Choroid plexus epithelial cell (primary cell): ENCODE data around the gene LRPAP1.

Experiments
- DNase-seq: peaks from one replicate; pipeline ENCODE4 v3.0.0-alpha.2; 2010; ENCODE audit warnings: low read depth
- H3K4me3 ChIP-seq: 2 replicates; pipeline ENCODE4 v1.5.1; 2011; ENCODE audit warnings: low read depth, mild to moderate bottlenecking, control low read depth, low read length, moderate library complexity
- CTCF ChIP-seq: conservative IDR thresholded peaks from 2 replicates; pipeline ENCODE4 v1.5.1; 2011; ENCODE audit warnings: low read depth, mild to moderate bottlenecking, control low read depth, inconsistent platforms, low read length, moderate library complexity

The LRPAP1 gene

DNA sequence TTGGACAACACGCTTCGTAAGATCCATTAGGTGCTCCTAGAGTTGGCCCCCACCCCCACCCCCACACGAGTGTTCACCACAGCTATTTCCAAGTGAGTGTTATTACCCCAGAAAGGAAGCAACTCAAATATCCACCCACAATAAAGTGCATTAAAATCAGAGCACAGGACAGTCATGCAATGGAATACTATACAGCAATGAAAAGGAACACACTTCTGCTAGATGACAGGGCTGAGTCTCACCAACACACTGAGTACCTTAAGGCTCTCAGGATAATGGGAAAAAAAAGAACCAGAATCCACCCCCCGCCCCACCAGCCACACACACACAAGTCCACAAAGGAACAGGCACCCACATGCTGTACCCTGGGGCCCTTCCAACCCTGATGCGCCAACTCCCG, 21.0 kb downstream of the LRPAP1 start:
- no peak for TF ChIP-seq CTCF

DNA sequence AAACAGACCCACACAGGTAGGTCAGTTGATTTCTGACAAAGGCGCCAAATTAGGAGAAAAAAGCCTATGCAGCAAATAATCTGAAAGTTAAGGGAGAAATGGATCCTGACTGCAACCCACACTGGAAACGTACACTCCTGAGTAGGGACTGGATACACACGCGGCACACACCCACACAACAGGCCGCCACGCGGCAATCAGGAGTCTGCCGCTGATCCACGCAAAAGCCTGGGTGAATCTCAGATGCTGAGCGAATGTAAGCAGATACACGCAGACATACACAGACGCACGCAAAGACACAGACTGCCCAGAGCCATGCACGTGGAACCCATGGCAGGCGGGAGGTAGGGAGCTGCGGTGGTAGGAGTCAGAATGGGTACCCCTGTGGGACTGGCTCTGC, 21.7 kb downstream of the LRPAP1 start:
- no peak for DNase-seq
- TF ChIP-seq CTCF = no peak
- H3K4me3 ChIP-seq = no peak overlapping the region

More for the DNA sequence above, 21.0 kb downstream of the LRPAP1 start:
- DNase-seq = no peak
- no peak overlapping the region for H3K4me3 ChIP-seq

DNA sequence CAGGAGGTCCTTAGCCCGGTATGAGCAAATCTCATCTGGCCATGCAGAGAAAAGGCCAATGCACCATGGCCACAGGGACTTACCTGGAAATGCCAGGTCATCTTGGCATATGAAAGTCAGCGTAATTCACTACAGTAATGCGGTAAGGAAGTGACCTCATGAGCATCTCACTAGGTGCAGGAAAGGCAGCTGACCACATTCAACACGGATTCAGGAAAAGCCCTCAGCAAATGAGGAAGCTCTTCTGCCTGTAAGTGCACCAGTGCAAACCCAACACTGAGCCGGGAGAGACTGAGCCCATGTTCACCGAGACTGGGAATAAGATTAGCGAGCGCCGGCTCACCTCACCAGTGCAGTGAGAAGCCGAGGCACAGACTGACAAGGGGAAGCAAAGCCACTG, 23.7 kb downstream of the LRPAP1 start:
- no peak for DNase-seq
- no peak overlapping the region for H3K4me3 ChIP-seq
- TF ChIP-seq CTCF = no peak

DNA sequence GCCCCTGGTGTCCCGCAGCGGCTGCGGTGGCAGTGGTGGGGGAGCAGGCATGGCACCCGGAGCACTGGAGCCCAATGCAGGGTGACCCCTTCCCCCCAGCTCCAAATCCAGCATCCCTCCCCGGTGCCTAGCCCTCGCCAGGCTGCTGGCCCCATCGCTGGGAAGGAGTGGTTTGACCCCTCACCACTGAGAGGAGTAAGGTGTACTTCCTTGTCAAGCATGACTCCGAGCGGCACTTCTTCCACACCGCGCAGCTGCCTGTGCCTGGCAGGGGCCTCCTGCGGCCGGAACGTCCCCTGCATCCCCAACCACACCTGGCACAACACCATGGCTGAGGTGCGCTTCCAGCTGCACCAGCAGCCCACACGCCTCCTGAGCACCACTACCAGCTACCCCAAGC, 27.0 kb downstream of the LRPAP1 start:
- TF ChIP-seq CTCF = no peak
- no peak overlapping the region for H3K4me3 ChIP-seq
- no peak for DNase-seq

- DNase-seq = no peak
- no peak overlapping the region for H3K4me3 ChIP-seq
- no peak for TF ChIP-seq CTCF
Observed at GRCh38 chr4:3502941-3503936, 29.0 kb downstream of the LRPAP1 start.

DNA sequence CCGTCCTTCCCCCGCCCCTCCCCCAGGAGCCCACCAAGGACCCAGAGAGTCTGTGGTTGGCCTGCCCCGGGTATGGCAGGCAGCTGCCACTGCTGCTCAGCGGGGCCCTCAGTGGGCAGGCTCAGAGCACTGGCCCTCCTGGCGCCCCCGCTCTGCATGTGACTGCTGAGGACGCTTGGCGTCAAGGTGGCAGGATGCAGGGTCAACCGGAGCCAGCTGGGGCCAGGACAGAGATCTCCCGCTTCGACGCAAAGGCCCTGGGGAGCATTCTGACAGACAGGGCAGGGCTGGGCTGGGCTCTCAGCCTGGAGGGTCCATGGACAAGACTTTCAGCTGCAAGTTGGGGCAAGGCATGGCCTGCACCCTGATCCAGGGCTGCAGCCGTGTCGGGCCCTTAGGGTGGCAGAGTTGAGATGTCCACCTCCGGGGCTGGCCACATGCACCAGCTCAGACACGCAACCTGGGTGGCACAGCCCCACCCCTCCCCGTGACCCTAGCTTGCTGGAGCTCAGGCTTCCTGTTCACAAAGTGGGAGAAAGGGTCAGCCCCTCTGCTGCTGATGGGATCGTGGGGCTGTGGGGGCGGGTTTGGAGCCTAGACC, 30.3 kb downstream of the LRPAP1 start:
- no peak for TF ChIP-seq CTCF
- no peak overlapping the region for H3K4me3 ChIP-seq
- DNase-seq = no peak
